ENCODE results near the gene TIMP2. TPM values are rescaled to one million over a fixed set of nuclear protein-coding genes. Genes with fewer than 3 reads are reported as not detected.

TIMP2 gene
- total and polyA plus RNA-seq, 2 of the 13 experiments (the other 11 are each of a cell fraction or from before 2014, with no cell fraction given), result 3.8 to 8.5 TPM

DNA sequence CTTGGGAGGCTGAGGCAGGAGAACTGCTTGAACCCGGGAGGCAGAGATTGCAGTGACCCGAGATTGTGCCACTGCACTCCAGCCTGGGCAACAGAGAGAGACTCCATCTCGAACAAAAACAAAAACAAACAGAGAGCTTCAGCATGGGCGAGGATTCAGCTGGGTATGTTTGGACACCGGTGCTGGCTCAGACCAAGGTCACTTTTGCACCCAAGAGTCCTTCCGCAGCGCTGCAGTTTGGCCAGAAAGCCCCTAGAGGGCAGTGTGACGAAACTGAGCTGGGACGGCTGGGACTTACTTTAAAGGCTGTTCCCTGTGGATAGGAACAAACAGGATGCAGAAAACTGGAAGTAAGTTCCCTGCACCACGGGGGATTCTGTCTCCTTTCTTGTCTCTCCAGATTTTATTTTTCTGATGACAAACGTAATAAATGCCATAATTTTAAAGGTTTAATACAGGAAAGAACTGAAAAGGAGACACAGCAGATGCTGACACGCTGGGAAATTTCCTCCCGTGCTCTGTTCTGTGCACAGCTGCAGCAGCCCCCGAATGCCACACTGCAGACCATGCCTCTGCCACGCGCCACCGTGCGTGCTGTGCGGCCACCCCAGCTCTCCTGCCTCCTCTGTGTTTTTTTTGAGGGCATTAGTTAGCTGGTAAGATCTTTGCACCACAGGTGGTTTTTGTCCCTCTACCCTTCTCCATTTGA, 59.4 kb downstream of the TIMP2 start (continued):
- TF ChIP-seq, protein P1, sequence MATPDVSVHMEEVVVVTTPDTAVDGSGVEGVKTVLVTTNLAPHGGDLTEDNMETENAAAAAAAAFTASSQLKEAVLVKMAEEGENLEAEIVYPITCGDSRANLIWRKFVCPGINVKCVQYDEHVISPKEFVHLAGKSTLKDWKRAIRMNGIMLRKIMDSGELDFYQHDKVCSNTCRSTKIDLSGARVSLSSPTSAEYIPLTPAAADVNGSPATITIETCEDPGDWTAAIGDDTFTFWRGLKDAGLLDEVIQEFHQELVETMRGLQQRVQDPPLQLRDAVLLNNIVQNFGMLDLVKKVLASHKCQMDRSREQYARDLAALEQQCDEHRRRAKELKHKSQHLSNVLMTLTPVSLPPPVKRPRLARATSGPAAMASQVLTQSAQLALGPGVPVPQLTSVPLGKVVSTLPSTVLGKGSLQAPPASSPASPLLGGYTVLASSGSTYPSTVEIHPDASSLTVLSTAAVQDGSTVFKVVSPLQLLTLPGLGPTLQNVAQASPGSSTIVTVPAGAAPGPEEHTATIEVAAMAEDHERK (CRISPR knock-in tag; IDR thresholded peaks at IDR 0.05; ENCODE audit: low read depth), result no peak
- TF ChIP-seq, protein P2, sequence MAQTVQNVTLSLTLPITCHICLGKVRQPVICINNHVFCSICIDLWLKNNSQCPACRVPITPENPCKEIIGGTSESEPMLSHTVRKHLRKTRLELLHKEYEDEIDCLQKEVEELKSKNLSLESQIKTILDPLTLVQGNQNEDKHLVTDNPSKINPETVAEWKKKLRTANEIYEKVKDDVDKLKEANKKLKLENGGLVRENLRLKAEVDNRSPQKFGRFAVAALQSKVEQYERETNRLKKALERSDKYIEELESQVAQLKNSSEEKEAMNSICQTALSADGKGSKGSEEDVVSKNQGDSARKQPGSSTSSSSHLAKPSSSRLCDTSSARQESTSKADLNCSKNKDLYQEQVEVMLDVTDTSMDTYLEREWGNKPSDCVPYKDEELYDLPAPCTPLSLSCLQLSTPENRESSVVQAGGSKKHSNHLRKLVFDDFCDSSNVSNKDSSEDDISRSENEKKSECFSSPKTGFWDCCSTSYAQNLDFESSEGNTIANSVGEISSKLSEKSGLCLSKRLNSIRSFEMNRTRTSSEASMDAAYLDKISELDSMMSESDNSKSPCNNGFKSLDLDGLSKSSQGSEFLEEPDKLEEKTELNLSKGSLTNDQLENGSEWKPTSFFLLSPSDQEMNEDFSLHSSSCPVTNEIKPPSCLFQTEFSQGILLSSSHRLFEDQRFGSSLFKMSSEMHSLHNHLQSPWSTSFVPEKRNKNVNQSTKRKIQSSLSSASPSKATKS (CRISPR knock-in tag; IDR thresholded peaks at IDR 0.05), result no peak
- TF ChIP-seq ZNF746 (CRISPR knock-in tag; IDR thresholded peaks at IDR 0.05) (no peak), ZNF619 (CRISPR knock-in tag; IDR thresholded peaks at IDR 0.05) (no peak), ZNF598 (CRISPR knock-in tag; IDR thresholded peaks at IDR 0.05; ENCODE audit: borderline replicate concordance) (no peak; the same call in 1 of the 2 replicates), SPEN (CRISPR knock-in tag; IDR thresholded peaks at IDR 0.05; ENCODE audit: low read depth) (peak; percentile 65; the same call in 1 of the 2 replicates), KMT2A (CRISPR knock-in tag; IDR thresholded peaks at IDR 0.05) (0 out of 2 replicates have a peak, but pooled peaks have one; percentile 56), HDAC1 (CRISPR knock-in tag; IDR thresholded peaks at IDR 0.05) (peak; percentile 78), PHF21A (CRISPR knock-in tag; IDR thresholded peaks at IDR 0.05) (no peak; the same call in 1 of the 2 replicates), ZNF468 (CRISPR knock-in tag; IDR thresholded peaks at IDR 0.05) (no peak), CCDC6 (CRISPR knock-in tag; IDR thresholded peaks at IDR 0.05) (0 out of 2 replicates have a peak, but pooled peaks have one; percentile 26), EED (CRISPR knock-in tag; IDR thresholded peaks at IDR 0.05) (no peak), PRPF4 (IDR thresholded peaks at IDR 0.05; ENCODE audit: low read depth, low read length, poor library complexity, severe bottlenecking) (no peak), ZNF335 (CRISPR knock-in tag; IDR thresholded peaks at IDR 0.05) (peak; percentile 68; the same call in 1 of the 2 replicates), TRIM24 (CRISPR knock-in tag; IDR thresholded peaks at IDR 0.05) (no peak), XRCC5 (optimal IDR thresholded peaks at IDR 0.05; ENCODE audit: low read length) (peak; percentile 98), GTF3A (CRISPR knock-in tag; conservative IDR thresholded peaks at IDR 0.05) (no peak), THAP11 (CRISPR knock-in tag; IDR thresholded peaks at IDR 0.05) (peak; percentile 49; the same call in 1 of the 2 replicates), SATB2 (CRISPR knock-in tag; IDR thresholded peaks at IDR 0.05) (no peak), ZNF7 (CRISPR knock-in tag; IDR thresholded peaks at IDR 0.05) (no peak), LCORL (IDR thresholded peaks at IDR 0.05) (no peak), LCORL (CRISPR knock-in tag; IDR thresholded peaks at IDR 0.05) (peak; percentile 92), DNMT1 (CRISPR knock-in tag; IDR thresholded peaks at IDR 0.05) (peak; percentile 42; the same call in 1 of the 2 replicates), ZNF775 (CRISPR knock-in tag; IDR thresholded peaks at IDR 0.05; ENCODE audit: borderline replicate concordance) (no peak)
- TF ChIP-seq, protein P3, sequence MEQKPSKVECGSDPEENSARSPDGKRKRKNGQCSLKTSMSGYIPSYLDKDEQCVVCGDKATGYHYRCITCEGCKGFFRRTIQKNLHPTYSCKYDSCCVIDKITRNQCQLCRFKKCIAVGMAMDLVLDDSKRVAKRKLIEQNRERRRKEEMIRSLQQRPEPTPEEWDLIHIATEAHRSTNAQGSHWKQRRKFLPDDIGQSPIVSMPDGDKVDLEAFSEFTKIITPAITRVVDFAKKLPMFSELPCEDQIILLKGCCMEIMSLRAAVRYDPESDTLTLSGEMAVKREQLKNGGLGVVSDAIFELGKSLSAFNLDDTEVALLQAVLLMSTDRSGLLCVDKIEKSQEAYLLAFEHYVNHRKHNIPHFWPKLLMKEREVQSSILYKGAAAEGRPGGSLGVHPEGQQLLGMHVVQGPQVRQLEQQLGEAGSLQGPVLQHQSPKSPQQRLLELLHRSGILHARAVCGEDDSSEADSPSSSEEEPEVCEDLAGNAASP (CRISPR knock-in tag; IDR thresholded peaks at IDR 0.05; ENCODE audit: borderline replicate concordance), result no peak
